ENCODE measurements around the gene MTCH1. TPM values are rescaled to one million over a fixed set of nuclear protein-coding genes. Genes with fewer than 3 reads are reported as not detected.

MTCH1 gene
- total and polyA plus RNA-seq, 4 donors = 120 to 210 (median 157) TPM

- 0 to 1% methylated on average over 15 of the region's 15 CpGs for WGBS, 2 donors
- Histone ChIP-seq H3K9ac (ENCODE audit: insufficient read depth in 1 of 2, low read length in 2 of 2) (peak overlapping the region; percentile 72 to 73), H3K9me3 (ENCODE audit: control insufficient read depth in 4 of 4, insufficient read depth in 3 of 4, low read length in 3 of 4) (no peaks in the 10 kb centered on the region), H3K4me3 (peak overlapping the region; percentile 100), H3K27me3 (ENCODE audit: control insufficient read depth in 3 of 3, insufficient read depth in 3 of 3, low read length in 2 of 3) (no peaks in the 10 kb centered on the region), H3K27ac (ENCODE audit: low read depth in 1 of 2, low read length in 1 of 2) (peak overlapping the region; percentile 95 to 98), H3K36me3 (ENCODE audit: control insufficient read depth in 4 of 4, insufficient read depth in 4 of 4, low read length in 4 of 4) (peaks cover 0 to 5% (median 4%) of the 10 kb centered on the region in 4 donors), H3K4me1 (ENCODE audit: control insufficient read depth in 5 of 5, insufficient read depth in 5 of 5, low read length in 5 of 5) (peaks cover 7 to 24% (median 15%) of the 10 kb centered on the region in 5 donors)
- DNase-seq = peak in 2 of 3 donors; percentile 38 to 56
- ATAC-seq (ENCODE audit: insufficient read depth, low FRiP score) = no peak
- no peak for TF ChIP-seq CTCF (IDR thresholded peaks at IDR 0.05; ENCODE audit: control extremely low read depth, extremely low read depth)
These were observed 584 bp downstream of the MTCH1 start for GRCh38 chr6:36985417-36985807.

DNA sequence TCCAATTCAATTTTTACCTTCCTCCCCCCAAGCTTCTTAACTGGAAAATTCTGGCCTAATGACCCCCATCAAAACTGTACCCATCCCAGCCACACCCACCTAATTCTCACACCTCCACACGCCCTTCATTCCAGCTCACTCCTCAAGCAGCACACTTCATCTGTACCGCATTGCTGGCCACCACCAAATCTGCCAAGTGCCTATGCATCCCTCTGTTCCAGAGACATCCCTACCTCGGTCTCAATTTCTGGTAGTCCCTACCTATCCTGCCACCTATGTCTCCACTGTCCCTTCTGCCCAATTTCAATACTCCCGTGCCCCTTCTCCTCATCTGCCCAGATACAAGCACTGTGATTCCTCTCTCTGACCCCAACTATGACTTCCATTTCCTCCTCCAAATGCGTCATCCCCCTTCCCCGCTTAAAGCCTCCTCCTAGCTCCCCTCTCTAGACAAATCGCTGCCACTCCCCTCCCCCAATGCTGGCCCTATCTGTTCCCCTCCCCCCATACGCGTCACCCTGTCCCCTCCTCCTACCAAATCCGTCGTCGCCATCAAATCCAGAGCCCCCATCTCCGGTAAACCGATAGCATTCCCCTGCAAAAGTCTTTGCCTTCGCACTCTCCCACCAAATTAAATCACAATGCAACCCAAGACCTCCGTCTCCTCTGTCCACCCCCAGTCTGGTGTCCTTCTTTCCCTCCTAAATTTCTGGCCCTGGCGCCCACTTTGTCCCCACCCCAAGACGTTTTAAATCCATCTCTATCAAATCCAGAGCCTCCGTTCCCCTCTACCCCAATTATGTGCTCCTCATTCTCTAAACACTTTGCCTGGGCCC lies 1.2 kb downstream of the MTCH1 start:
- 6 to 10% methylated on average over 19 of the region's 19 CpGs for whole genome bisulfite sequencing, 2 donors
- peaks cover 0 to 5% (median 4%) of the 10 kb centered on the region in 4 donors for H3K36me3 ChIP-seq (ENCODE audit: control insufficient read depth in 4 of 4, insufficient read depth in 4 of 4, low read length in 4 of 4)
- H3K27ac ChIP-seq (ENCODE audit: low read depth in 1 of 2, low read length in 1 of 2) = peak overlapping the region; percentile 74 to 98
- peak overlapping the region; percentile 100 for H3K4me3 ChIP-seq
- H3K27me3 ChIP-seq (ENCODE audit: control insufficient read depth in 3 of 3, insufficient read depth in 3 of 3, low read length in 2 of 3) = no peaks in the 10 kb centered on the region
- TF ChIP-seq CTCF (IDR thresholded peaks at IDR 0.05; ENCODE audit: control extremely low read depth, extremely low read depth) = no peak
- H3K9ac ChIP-seq (ENCODE audit: insufficient read depth in 1 of 2, low read length in 2 of 2) = peak overlapping the region; percentile 72 to 73
- H3K9me3 ChIP-seq (ENCODE audit: control insufficient read depth in 4 of 4, insufficient read depth in 3 of 4, low read length in 3 of 4) = no peaks in the 10 kb centered on the region
- DNase-seq (peak; percentile 77 to 81 (median 80)), ATAC-seq (ENCODE audit: insufficient read depth, low FRiP score) (no peak)
- H3K4me1 ChIP-seq (ENCODE audit: control insufficient read depth in 5 of 5, insufficient read depth in 5 of 5, low read length in 5 of 5) = peaks cover 7 to 30% (median 15%) of the 10 kb centered on the region in 5 donors

- DNase-seq (no peak), ATAC-seq (ENCODE audit: insufficient read depth, low FRiP score) (no peak)
- Histone ChIP-seq H3K36me3 (ENCODE audit: control insufficient read depth in 4 of 4, insufficient read depth in 4 of 4, low read length in 4 of 4) (peaks cover 0 to 10% (median 4%) of the 10 kb centered on the region in 4 donors), H3K27me3 (ENCODE audit: control insufficient read depth in 3 of 3, insufficient read depth in 3 of 3, low read length in 2 of 3) (no peaks in the 10 kb centered on the region), H3K9ac (ENCODE audit: insufficient read depth in 1 of 2, low read length in 2 of 2) (peak overlapping the region in 1 of 2 donors; percentile 73), H3K9me3 (ENCODE audit: control insufficient read depth in 4 of 4, insufficient read depth in 3 of 4, low read length in 3 of 4) (no peaks in the 10 kb centered on the region), H3K4me1 (ENCODE audit: control insufficient read depth in 5 of 5, insufficient read depth in 5 of 5, low read length in 5 of 5) (peaks cover 7 to 42% (median 15%) of the 10 kb centered on the region in 5 donors), H3K4me3 (no peak overlapping the region), H3K27ac (ENCODE audit: low read depth in 1 of 2, low read length in 1 of 2) (no peak overlapping the region)
- no peak for TF ChIP-seq CTCF (IDR thresholded peaks at IDR 0.05; ENCODE audit: control extremely low read depth, extremely low read depth)
- WGBS, 2 donors = 91 to 97% methylated on average over 3 of the region's 3 CpGs
These were observed 2.5 kb downstream of the MTCH1 start for GRCh38 chr6:36983538-36983937.
